Ovary (tissue), 3 donors: ENCODE results near the gene TNFAIP8L3.

Experiments used
- CTCF ChIP-seq, 3 donors: fragments of 450-650 bp in 2 of 3; fragments of 200-600 bp in 1 of 3; IDR thresholded peaks; one replicate each; pipeline versions ENCODE4 v1.5.1 to v1.8.0; 2016 to 2022; ENCODE audit warnings: antibody characterized with exemption in 3 of 3, mild to moderate bottlenecking in 1 of 3
- EP300 ChIP-seq: sonication (generic); formaldehyde crosslinking; IDR thresholded peaks from one replicate; pipeline ENCODE4 v1.6.1; 2017; ENCODE audit warnings: antibody characterized with exemption
- POLR2A ChIP-seq: fragments of 450-650 bp; IDR thresholded peaks from one replicate; pipeline ENCODE4 v1.6.1; 2017; ENCODE audit warnings: antibody characterized with exemption, mild to moderate bottlenecking, moderate library complexity
- donor health status: DM: no; HTN: no; CAD: no.

GRCh38 chr15:51011212-51011611, 83.5 kb downstream of the TNFAIP8L3 start:
- TF ChIP-seq CTCF (IDR thresholded peaks at IDR 0.05) (no peak), EP300 (no peak), POLR2A (no peak)
